Tibial nerve (tissue), 4 donors: ENCODE data around the gene C1QTNF12. TPM values are rescaled to one million over a fixed set of nuclear protein-coding genes. Genes with fewer than 3 reads are reported as not detected.

Experiments used
- DNase-seq, 2 donors: peaks; one replicate each; pipeline ENCODE4 v3.0.0-alpha.2; 2019; ENCODE audit warnings: low spot score in 2 of 2
- H3K27ac ChIP-seq, 4 donors: fragments of 200-600 bp; sonication (generic) in 3 of 4; one replicate each; pipeline ENCODE4 v1.5.1; 2017 to 2019; ENCODE audit warnings: mild to moderate bottlenecking in 1 of 4
- H3K27me3 ChIP-seq, 2 donors: fragments of 200-600 bp; sonication (generic) in 1 of 2; one replicate each; pipeline versions ENCODE4 v1.5.1 to v1.6.0; 2017 to 2019
- H3K36me3 ChIP-seq, 3 donors: fragments of 200-600 bp; sonication (generic); one replicate each; pipeline ENCODE4 v1.5.1; 2018 to 2019
- H3K4me1 ChIP-seq, 4 donors: fragments of 200-600 bp; sonication (generic) in 3 of 4; one replicate each; pipeline ENCODE4 v1.5.1; 2017 to 2019
- H3K4me3 ChIP-seq, 4 donors: fragments of 200-600 bp; sonication (generic) in 3 of 4; one replicate each; pipeline ENCODE4 v1.5.1; 2017 to 2019; ENCODE audit warnings: mild to moderate bottlenecking in 1 of 4, moderate library complexity in 1 of 4
- H3K9me3 ChIP-seq, 4 donors: fragments of 200-600 bp; sonication (generic) in 3 of 4; one replicate each; pipeline ENCODE4 v1.5.1; 2017 to 2019
- CTCF ChIP-seq, 5 experiments: fragments of 200-600 bp in 3 of 5; fragments of 450-650 bp in 2 of 5; sonication (generic) in 3 of 5; IDR thresholded peaks; one replicate each; pipeline ENCODE4 v1.5.1; 2016 to 2019; ENCODE audit warnings: antibody characterized with exemption in 5 of 5, mild to moderate bottlenecking in 3 of 5, moderate library complexity in 2 of 5
- EP300 ChIP-seq, 2 donors: sonication (generic); formaldehyde crosslinking; IDR thresholded peaks; one replicate each; pipeline ENCODE4 v1.6.1; 2017; ENCODE audit warnings: antibody characterized with exemption in 2 of 2, mild to moderate bottlenecking in 1 of 2
- POLR2A ChIP-seq, 2 donors: fragments of 450-650 bp; IDR thresholded peaks; one replicate each; pipeline ENCODE4 v1.6.1; 2017; ENCODE audit warnings: antibody characterized with exemption in 2 of 2, mild to moderate bottlenecking in 2 of 2, moderate library complexity in 2 of 2
- WGBS, 2 donors: methylation state at CpG; one replicate each; pipeline ENCODE4 v1.1.5; 2018; 5-methylcytosine and 5-hydroxymethylcytosine counted together
- total RNA-seq, 4 donors: library from RNA; depleted of rRNA; stranded (reverse); fragments of >200 nt; gene quantifications; one replicate each; pipeline ENCODE4 v1.1.0, GENCODE V29; 2016

Gene C1QTNF12
- total RNA-seq, 4 donors from 2014 or later = 0.84 to 3.0 (median 1.8) TPM

DNA sequence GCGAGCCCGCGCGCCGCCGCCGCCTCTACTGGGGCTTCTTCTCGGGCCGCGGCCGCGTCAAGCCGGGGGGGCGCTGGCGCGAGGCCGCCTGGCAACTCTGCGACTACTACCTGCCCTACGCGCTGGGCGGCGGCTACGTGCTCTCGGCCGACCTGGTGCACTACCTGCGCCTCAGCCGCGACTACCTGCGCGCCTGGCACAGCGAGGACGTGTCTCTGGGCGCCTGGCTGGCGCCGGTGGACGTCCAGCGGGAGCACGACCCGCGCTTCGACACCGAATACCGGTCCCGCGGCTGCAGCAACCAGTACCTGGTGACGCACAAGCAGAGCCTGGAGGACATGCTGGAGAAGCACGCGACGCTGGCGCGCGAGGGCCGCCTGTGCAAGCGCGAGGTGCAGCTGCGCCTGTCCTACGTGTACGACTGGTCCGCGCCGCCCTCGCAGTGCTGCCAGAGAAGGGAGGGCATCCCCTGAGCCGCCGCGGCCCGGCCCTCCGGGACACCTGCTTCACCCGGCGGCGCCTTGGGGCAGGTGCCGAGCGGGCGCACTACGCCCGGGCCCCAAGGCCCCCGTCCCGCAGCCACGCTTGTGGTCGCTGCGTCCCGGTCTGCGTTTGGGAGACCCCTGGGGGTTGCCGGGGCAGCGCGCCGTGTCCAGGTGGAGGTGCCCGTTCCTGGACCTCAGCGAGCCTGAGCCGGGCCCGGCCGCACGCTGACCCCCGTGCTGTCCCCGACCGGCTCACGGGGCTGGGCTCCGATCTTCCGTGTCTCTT, 13.5 kb downstream of the C1QTNF12 start:
- DNase-seq = no peak
- 78 to 90% methylated on average over 58 to 85 of the region's 98 CpGs for WGBS, 2 donors
- Histone ChIP-seq H3K4me3 (peak overlapping the region in 3 of 4 donors; percentile 31 to 95 (median 39)), H3K9me3 (no peaks in the 10 kb centered on the region), H3K36me3 (peaks cover 0 to 47% (median 0%) of the 10 kb centered on the region in 3 donors), H3K27me3 (peaks cover 0 to 12% of the 10 kb centered on the region in 2 donors), H3K27ac (peak overlapping the region in 1 of 4 donors; percentile 44), H3K4me1 (peaks cover 0 to 56% (median 27%) of the 10 kb centered on the region in 4 donors)
- TF ChIP-seq EP300 (IDR thresholded peaks at IDR 0.05) = no peak
- TF ChIP-seq POLR2A (IDR thresholded peaks at IDR 0.05) = no peak
- no peak for TF ChIP-seq CTCF (IDR thresholded peaks at IDR 0.05)

DNA sequence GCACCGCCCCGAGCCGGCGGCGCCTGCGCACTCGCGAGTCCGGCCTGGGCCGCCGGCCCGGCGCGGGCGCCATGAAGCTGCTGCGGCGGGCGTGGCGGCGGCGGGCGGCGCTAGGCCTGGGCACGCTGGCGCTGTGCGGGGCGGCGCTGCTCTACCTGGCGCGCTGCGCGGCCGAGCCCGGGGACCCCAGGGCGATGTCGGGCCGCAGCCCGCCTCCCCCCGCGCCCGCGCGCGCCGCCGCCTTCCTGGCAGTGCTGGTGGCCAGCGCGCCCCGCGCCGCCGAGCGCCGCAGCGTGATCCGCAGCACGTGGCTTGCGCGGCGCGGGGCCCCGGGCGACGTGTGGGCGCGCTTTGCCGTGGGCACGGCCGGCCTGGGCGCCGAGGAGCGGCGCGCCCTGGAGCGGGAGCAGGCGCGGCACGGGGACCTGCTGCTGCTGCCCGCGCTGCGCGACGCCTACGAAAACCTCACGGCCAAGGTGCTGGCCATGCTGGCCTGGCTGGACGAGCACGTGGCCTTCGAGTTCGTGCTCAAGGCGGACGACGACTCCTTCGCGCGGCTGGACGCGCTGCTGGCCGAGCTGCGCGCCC, 14.2 kb downstream of the C1QTNF12 start, which contains the start of gene B3GALT6:
Gene B3GALT6, plus strand, starts transcription at position 30 of the 588 bp plus-strand sequence. Its CDS starts 42 bp downstream, at position 72.
- peaks cover 0 to 5% of the 10 kb centered on the region in 2 donors for H3K27me3 ChIP-seq
- TF ChIP-seq EP300 (IDR thresholded peaks at IDR 0.05) (no peak), POLR2A (IDR thresholded peaks at IDR 0.05) (peak in 1 of 2 donors; percentile 47), CTCF (IDR thresholded peaks at IDR 0.05) (no peak)
- 0 to 14% methylated on average over 11 to 36 of the region's 100 CpGs for WGBS, 2 donors
- H3K27ac ChIP-seq = peak within 1 kb of the TSS; percentile 72 to 97 (median 90)
- peaks cover 0 to 49% (median 24%) of the 10 kb centered on the region in 4 donors for H3K4me1 ChIP-seq
- H3K4me3 ChIP-seq = peak within 1 kb of the TSS; percentile 76 to 100 (median 97)
- no peak for DNase-seq
- no peaks in the 10 kb centered on the region for H3K9me3 ChIP-seq
- H3K36me3 ChIP-seq = peaks cover 0 to 54% (median 5%) of the 10 kb centered on the region in 3 donors

DNA sequence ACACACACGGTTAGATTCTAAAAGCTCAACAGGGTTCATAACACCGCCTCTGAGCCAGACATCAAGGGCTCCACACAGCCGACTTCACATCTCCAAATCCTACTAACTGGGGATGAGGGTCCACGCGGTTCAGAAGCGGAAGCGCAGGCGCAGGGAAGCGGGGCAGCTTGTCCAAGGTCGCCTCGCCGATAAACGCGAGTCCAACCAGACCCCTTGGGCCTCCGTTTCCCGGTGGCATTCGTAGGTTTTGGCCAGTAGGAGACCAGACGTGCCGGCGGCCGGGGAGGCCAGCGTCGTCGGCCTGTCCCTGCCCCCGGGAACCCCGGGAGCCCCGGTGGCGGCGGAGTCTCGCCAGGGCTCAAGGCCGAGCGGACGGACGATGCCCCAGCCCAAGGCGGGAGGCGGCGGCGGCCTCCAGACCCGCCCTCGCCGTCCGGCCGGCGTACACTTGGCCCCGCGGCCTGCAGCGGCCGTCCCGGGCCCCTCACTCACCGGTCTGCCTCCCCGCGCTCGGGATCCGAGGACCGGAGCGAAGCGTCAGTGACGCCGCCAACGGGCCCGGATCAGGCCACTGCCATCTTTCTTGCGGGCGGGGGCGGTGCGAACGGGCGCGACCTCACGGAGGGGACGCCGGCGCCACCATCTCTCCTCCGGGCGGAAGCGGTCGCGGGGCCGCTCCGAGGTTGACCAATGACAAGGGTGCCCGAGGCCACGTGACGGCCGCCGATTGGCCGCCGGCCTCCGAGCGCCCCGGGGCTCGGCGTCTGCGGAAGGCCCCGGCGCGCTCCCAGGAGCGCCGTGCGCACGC, 14.9 kb downstream of the C1QTNF12 start, which contains the start of gene SDF4:
Gene SDF4, minus strand, starts transcription at position 602 of the 808 bp plus-strand sequence. CDS start 3,229 bp downstream, outside the sequence.
- Histone ChIP-seq H3K4me3 (peak within 1 kb of the TSS; percentile 76 to 100 (median 97)), H3K9me3 (no peaks in the 10 kb centered on the region), H3K27ac (peak within 1 kb of the TSS; percentile 72 to 97 (median 90)), H3K36me3 (peaks cover 0 to 61% (median 10%) of the 10 kb centered on the region in 3 donors), H3K4me1 (peaks cover 0 to 42% (median 21%) of the 10 kb centered on the region in 4 donors), H3K27me3 (no peaks in the 10 kb centered on the region)
- peak; percentile 91 to 93 for DNase-seq
- no peak for TF ChIP-seq POLR2A (IDR thresholded peaks at IDR 0.05)
- peak in 1 of 2 donors; percentile 75 for TF ChIP-seq EP300 (IDR thresholded peaks at IDR 0.05)
- WGBS, 2 donors = 0 to 1% methylated on average over 57 to 82 of the region's 99 CpGs

DNA sequence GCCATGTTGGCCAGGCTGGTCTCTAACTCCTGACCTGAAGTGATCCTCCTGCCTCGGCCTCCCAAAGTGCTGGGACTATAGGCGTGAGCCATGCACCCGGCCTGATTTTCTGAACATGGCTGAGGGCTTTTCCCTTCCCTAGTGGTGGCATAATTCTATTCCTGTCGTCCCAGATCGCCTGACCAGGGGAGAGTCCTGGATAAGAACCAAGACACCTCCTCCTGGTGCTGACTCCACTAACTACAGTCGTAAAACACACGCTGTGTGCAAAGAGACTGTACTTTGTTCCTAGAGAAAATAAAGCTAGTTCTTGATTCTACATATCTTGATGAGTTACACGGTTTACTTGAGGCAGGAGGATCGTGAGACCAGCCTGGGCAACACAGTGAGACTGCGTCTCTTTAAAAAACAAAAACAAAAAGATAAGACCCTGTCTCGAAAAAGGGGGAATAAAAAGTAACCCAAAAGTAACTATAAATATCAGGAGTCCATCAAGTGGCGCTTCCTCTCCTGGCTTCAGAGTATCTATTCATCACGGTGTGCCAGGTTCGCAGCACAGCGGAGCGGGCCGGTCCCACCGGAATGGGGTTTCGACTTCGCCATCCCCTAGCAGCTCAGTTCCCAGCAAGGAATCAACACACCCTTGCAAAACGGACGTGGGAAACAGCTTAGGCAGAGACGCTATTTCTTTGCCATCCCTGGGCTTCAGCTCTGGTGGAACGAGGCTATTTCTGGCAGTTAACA, 15.7 kb downstream of the C1QTNF12 start:
- Histone ChIP-seq H3K27ac (peak overlapping the region; percentile 72 to 97 (median 90)), H3K36me3 (peaks cover 0 to 62% (median 10%) of the 10 kb centered on the region in 3 donors), H3K9me3 (no peaks in the 10 kb centered on the region), H3K4me1 (peaks cover 0 to 41% (median 21%) of the 10 kb centered on the region in 4 donors), H3K27me3 (no peaks in the 10 kb centered on the region), H3K4me3 (peak overlapping the region; percentile 76 to 100 (median 97))
- DNase-seq = no peak
- TF ChIP-seq EP300 (IDR thresholded peaks at IDR 0.05) (no peak), CTCF (IDR thresholded peaks at IDR 0.05) (no peak), POLR2A (IDR thresholded peaks at IDR 0.05) (no peak)
- WGBS, 2 donors = 11 to 15% methylated on average over 24 of the region's 24 CpGs
